Esophagus squamous epithelium (tissue), 5 donors: Measurements from ENCODE around the gene GADD45G. TPM values are rescaled to one million over a fixed set of nuclear protein-coding genes. Genes with fewer than 3 reads are reported as not detected.
A peak's percentile ranks its signal among the peaks of the same experiment; 100 is the strongest.

Source experiments
- DNase-seq: peaks from one replicate; lab custom pipeline; 2025; lab: John Stamatoyannopoulos, UW
- H3K27ac ChIP-seq, 4 donors: fragments of 200-600 bp; sonication (generic); one replicate each; pipeline ENCODE4 v1.5.1; 2016 to 2019; ENCODE audit warnings: mild to moderate bottlenecking in 1 of 4
- H3K27me3 ChIP-seq, 4 donors: fragments of 200-600 bp; sonication (generic); 1 replicate in 3 of 4; 2 replicates in 1 of 4; pipeline versions ENCODE4 v1.5.1 to v1.6.0; 2017 to 2021; ENCODE audit warnings: antibody characterized with exemption in 1 of 4
- H3K36me3 ChIP-seq, 3 donors: fragments of 200-600 bp; sonication (generic); one replicate each; pipeline ENCODE4 v1.5.1; 2016 to 2019
- H3K4me1 ChIP-seq, 3 donors: fragments of 200-600 bp; sonication (generic); one replicate each; pipeline ENCODE4 v1.5.1; 2017 to 2019
- H3K4me3 ChIP-seq, 4 donors: fragments of 200-600 bp; sonication (generic); 1 replicate in 3 of 4; 2 replicates in 1 of 4; pipeline ENCODE4 v1.5.1; 2016 to 2019; ENCODE audit warnings: mild to moderate bottlenecking in 2 of 4, moderate library complexity in 1 of 4
- H3K9me3 ChIP-seq, 3 donors: fragments of 200-600 bp; sonication (generic); one replicate each; pipeline ENCODE4 v1.5.1; 2016 to 2019
- CTCF ChIP-seq, 6 experiments: fragments of 450-650 bp in 4 of 6; fragments of 200-600 bp in 2 of 6; sonication (generic) in 2 of 6; IDR thresholded peaks; one replicate each; pipeline ENCODE4 v1.5.1; 2016 to 2019; ENCODE audit warnings: antibody characterized with exemption in 6 of 6, mild to moderate bottlenecking in 4 of 6, moderate library complexity in 4 of 6
- POLR2A ChIP-seq, 4 donors: fragments of 450-650 bp; IDR thresholded peaks; one replicate each; pipeline ENCODE4 v1.6.1; 2017; ENCODE audit warnings: antibody characterized with exemption in 4 of 4, mild to moderate bottlenecking in 4 of 4, moderate library complexity in 3 of 4
- WGBS, 2 donors: methylation state at CpG; one replicate each; pipeline ENCODE4 v1.1.5; 2018; 5-methylcytosine and 5-hydroxymethylcytosine counted together
- intact Hi-C: fragments of 100-400 bp; cut with DNase I; formaldehyde crosslinking; loops from one replicate; pipeline ENCODE4 v1.15.0; 2022
- total RNA-seq, 4 donors: library from RNA; depleted of rRNA; stranded (reverse); fragments of >200 nt; gene quantifications; one replicate each; pipeline ENCODE4 v1.1.0, GENCODE V29; 2016
- donor health status: DM: yes; HTN: yes; CAD: no.

Gene GADD45G
- total RNA-seq, 4 donors from 2014 or later, result 1.8 to 18.7 (median 8.5) TPM

- peaks cover 13 to 38% (median 35%) of the 10 kb centered on the region in 3 donors for H3K4me1 ChIP-seq
- DNase-seq, result no peak
- H3K9me3 ChIP-seq, result no peaks in the 10 kb centered on the region
- 73 to 92% methylated on average over 4 to 5 of the region's 5 CpGs for WGBS, 2 donors
- H3K27ac ChIP-seq, result no peak overlapping the region
- no peak overlapping the region for H3K4me3 ChIP-seq
- TF ChIP-seq CTCF (IDR thresholded peaks at IDR 0.05) (no peak), POLR2A (IDR thresholded peaks at IDR 0.05) (no peak)
- no peaks in the 10 kb centered on the region for H3K36me3 ChIP-seq
- intact Hi-C loops, result loop anchor here (5.0 to 10.0 kb wide), 2 partner anchors 323 to 396 kb away; no protein-coding TSS in a partner anchor
- peaks cover 0 to 13% (median 0%) of the 10 kb centered on the region in 4 donors for H3K27me3 ChIP-seq
Observed at GRCh38 chr9:89601306-89601705, 3.5 kb upstream of the GADD45G start.

- WGBS, 2 donors, result 73 to 74% methylated on average over 4 to 5 of the region's 6 CpGs
- intact Hi-C loops, result loop anchor here (2.0 to 10.0 kb wide), 3 partner anchors 323 to 503 kb away; no protein-coding TSS in a partner anchor
- Histone ChIP-seq H3K9me3 (no peaks in the 10 kb centered on the region), H3K27me3 (peaks cover 0 to 13% (median 0%) of the 10 kb centered on the region in 4 donors), H3K27ac (no peak overlapping the region), H3K36me3 (no peaks in the 10 kb centered on the region), H3K4me1 (peaks cover 19 to 45% (median 41%) of the 10 kb centered on the region in 3 donors), H3K4me3 (no peak overlapping the region)
- no peak for TF ChIP-seq POLR2A (IDR thresholded peaks at IDR 0.05)
- no peak for TF ChIP-seq CTCF (IDR thresholded peaks at IDR 0.05)
- DNase-seq, result no peak
Observed at GRCh38 chr9:89601856-89602562, 2.8 kb upstream of the GADD45G start.

GRCh38 chr9:89602978-89603766 lies 1.6 kb upstream of the GADD45G start:
- Histone ChIP-seq H3K36me3 (no peaks in the 10 kb centered on the region), H3K27me3 (peaks cover 0 to 13% (median 0%) of the 10 kb centered on the region in 4 donors), H3K27ac (peak overlapping the region; percentile 44 to 95 (median 86)), H3K4me1 (peaks cover 20 to 52% (median 45%) of the 10 kb centered on the region in 3 donors), H3K9me3 (no peaks in the 10 kb centered on the region), H3K4me3 (peak overlapping the region; percentile 50 to 85 (median 74))
- peak; percentile 46 for DNase-seq
- WGBS, 2 donors, result 0 to 2% methylated on average over 24 of the region's 28 CpGs
- TF ChIP-seq POLR2A (IDR thresholded peaks at IDR 0.05) (no peak), CTCF (IDR thresholded peaks at IDR 0.05) (peak; percentile 77 to 94 (median 90))
- intact Hi-C loops, result loop anchor here (2.0 to 10.0 kb wide), 3 partner anchors 322 to 502 kb away; no protein-coding TSS in a partner anchor

GRCh38 chr9:89603767-89604665 lies 796 bp upstream of the GADD45G start:
- no peak for DNase-seq
- intact Hi-C loops, result loop anchor here (2.0 to 10.0 kb wide), 3 partner anchors 321 to 501 kb away; no protein-coding TSS in a partner anchor
- 0% methylated on average over 7 of the region's 64 CpGs for WGBS, 2 donors

More at GRCh38 chr9:89603767-89604665, 796 bp upstream of the GADD45G start:
- Histone ChIP-seq H3K36me3 (no peaks in the 10 kb centered on the region), H3K4me1 (peaks cover 20 to 52% (median 45%) of the 10 kb centered on the region in 3 donors), H3K27me3 (peaks cover 0 to 10% (median 0%) of the 10 kb centered on the region in 4 donors), H3K27ac (peak overlapping the region; percentile 44 to 95 (median 86)), H3K9me3 (no peaks in the 10 kb centered on the region), H3K4me3 (peak overlapping the region; percentile 50 to 85 (median 74))
- no peak for TF ChIP-seq POLR2A (IDR thresholded peaks at IDR 0.05)
- peak; percentile 20 to 66 (median 46) for TF ChIP-seq CTCF (IDR thresholded peaks at IDR 0.05)
